HG02610 (cell line): ENCODE data around the gene RASA2.

Experiments used
- ATAC-seq: cut with Tn5 transposase; IDR thresholded peaks from one replicate; pipeline ENCODE4 v1.9.1; 2021; ENCODE audit warnings: mild to moderate bottlenecking, moderate library complexity; ENCODE audit not compliant: unreplicated experiment

Gene RASA2

DNA sequence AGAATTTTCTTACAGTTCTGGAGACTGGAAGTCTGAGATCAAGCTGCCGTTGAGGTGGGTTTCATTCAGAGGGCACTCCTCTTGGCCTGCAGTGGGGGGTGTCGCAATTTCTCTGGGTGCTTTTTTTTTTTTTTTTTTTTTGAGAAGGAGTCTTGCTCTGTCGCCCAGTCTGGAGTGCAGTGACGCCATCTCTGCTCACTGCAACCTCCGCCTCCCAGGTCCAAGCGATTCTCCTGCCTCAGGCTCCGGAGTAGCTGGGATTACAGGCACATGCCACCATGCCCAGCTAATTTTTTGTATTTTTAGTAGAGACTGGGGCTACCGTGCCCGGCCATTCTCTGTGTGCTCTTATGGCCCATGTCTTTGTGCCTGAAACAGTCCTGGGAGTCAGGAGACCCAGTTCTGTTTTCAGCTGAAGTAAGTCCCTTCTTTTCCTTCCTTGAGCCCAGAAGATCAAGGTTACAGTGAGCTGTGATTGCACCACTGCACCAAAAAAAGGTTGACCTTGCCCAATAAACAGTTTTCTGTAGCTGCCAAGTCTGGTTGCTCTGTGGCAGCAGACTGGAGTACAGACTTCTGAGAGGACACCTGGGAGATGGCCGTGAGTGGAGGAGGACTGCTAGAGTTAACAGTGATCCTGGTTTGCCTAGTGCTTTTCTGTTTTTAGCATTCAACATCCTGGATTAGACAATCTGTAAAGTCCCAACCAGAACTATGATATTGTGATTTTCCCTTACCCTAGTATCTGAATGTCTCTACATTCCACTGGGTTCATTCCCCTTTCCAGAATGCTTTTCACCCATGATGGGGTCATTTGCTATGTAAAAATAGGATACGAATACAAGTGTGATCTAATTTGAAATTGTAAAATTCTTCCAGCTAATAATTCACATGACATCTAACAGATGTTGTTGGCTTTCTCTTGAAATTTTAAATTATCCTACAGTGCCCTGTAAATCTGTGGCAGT lies 174.7 kb downstream of the RASA2 start:
- no peak for ATAC-seq

DNA sequence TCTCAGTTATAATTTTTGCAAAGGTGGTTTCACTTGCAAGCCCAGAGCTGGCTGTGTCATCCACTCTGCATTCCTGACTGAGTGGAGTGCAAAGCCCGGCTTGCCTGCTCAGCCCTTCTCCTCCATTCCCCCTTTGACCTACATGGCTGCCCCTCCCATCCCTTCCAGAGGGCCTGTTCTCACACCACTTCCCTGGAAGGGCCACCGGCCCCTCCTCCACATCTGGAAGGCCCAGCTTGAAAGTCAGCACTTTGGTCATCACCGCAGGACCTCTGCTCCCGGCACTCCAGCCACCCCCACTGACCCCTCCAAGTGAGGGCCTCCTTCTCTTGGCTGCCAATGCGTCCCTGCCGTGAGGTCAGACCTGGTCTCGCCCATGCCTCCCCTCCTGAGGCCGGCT lies 177.2 kb downstream of the RASA2 start:
- ATAC-seq: no peak
